Lower lobe of right lung (tissue), 2 donors: ENCODE results near the gene SGMS1. TPM values are rescaled to one million over a fixed set of nuclear protein-coding genes. Genes with fewer than 3 reads are reported as not detected.
"Not testable (repeated sequence)": the region's sequence is repeated elsewhere in the genome, so short reads cannot be mapped to it uniquely, and the experiment has no call there.

Experiments
- ATAC-seq, 2 donors: fragments of 200-7000 bp; cut with Tn5 transposase; one replicate each; pipeline ENCODE4 v1.9.1; 2020 to 2022; ENCODE audit warnings: mild to moderate bottlenecking in 2 of 2, moderate library complexity in 2 of 2
- DNase-seq: peaks from one replicate; pipeline ENCODE4 v3.0.0-alpha.2; 2020
- H3K27ac ChIP-seq: fragments of 200-600 bp; one replicate; pipeline ENCODE4 v1.8.0; 2022
- H3K27me3 ChIP-seq: fragments of 200-600 bp; one replicate; pipeline ENCODE4 v1.8.0; 2022; ENCODE audit warnings: low read depth
- H3K36me3 ChIP-seq: fragments of 200-600 bp; one replicate; pipeline ENCODE4 v1.8.0; 2022; ENCODE audit warnings: mild to moderate bottlenecking
- H3K4me1 ChIP-seq: fragments of 200-600 bp; one replicate; pipeline ENCODE4 v1.8.0; 2022
- H3K4me3 ChIP-seq: fragments of 200-600 bp; one replicate; pipeline ENCODE4 v1.8.0; 2022; ENCODE audit warnings: mild to moderate bottlenecking
- H3K9me3 ChIP-seq: fragments of 200-600 bp; one replicate; pipeline ENCODE4 v1.8.0; 2022
- CTCF ChIP-seq: fragments of 200-600 bp; IDR thresholded peaks from one replicate; pipeline ENCODE4 v1.8.0; 2022; ENCODE audit warnings: antibody characterized with exemption, mild to moderate bottlenecking
- intact Hi-C: fragments of 100-400 bp; cut with DNase I; formaldehyde crosslinking; loops from one replicate; pipeline ENCODE4 v1.11.0; 2022
- total RNA-seq: library from RNA; stranded (reverse); fragmentation: NEBNext Ultra II Directional; extraction: Animal tissue kit (Norgen Biotek cat#: 25700); gene quantifications from one replicate; pipeline ENCODE4 v1.2.1, GENCODE V29; 2021
- donor health status: DM: no; HTN: yes; CAD: no; lungs with severe emphysema.

Gene SGMS1
- total RNA-seq, 1 donor from 2014 or later = 72.3 TPM

- H3K4me1 ChIP-seq = peaks cover 29% of the 10 kb centered on the region
- DNase-seq = no peak
- intact Hi-C loops = loop anchor here (10.0 kb wide), 1 partner anchor 74 kb away; the partner anchor contains the start of gene SGMS1
These were observed 73.4 kb downstream of the SGMS1 start for GRCh38 chr10:50550291-50550839.

GRCh38 chr10:50549186-50549585, 74.6 kb downstream of the SGMS1 start:
- DNase-seq, H3K36me3 ChIP-seq, ATAC-seq, H3K4me3 ChIP-seq, H3K27ac ChIP-seq, H3K9me3 ChIP-seq, H3K27me3 ChIP-seq, intact Hi-C loops: not testable (repeated sequence)
- peaks cover 21% of the 10 kb centered on the region for H3K4me1 ChIP-seq

More at GRCh38 chr10:50550291-50550839, 73.4 kb downstream of the SGMS1 start:
- H3K36me3 ChIP-seq = no peaks in the 10 kb centered on the region
- H3K9me3 ChIP-seq = no peaks in the 10 kb centered on the region
- no peak overlapping the region for H3K27ac ChIP-seq
- no peak overlapping the region for H3K4me3 ChIP-seq
- H3K27me3 ChIP-seq = no peaks in the 10 kb centered on the region
- no peak for TF ChIP-seq CTCF
- no peak for ATAC-seq

- H3K4me3 ChIP-seq, H3K9me3 ChIP-seq, H3K36me3 ChIP-seq, ATAC-seq, H3K27me3 ChIP-seq, intact Hi-C loops, DNase-seq, H3K27ac ChIP-seq: not testable (repeated sequence)
- peaks cover 21% of the 10 kb centered on the region for H3K4me1 ChIP-seq
These were observed 75.3 kb downstream of the SGMS1 start for GRCh38 chr10:50548481-50548880.

GRCh38 chr10:50546287-50546686, 77.5 kb downstream of the SGMS1 start:
- H3K27me3 ChIP-seq, H3K4me1 ChIP-seq, intact Hi-C loops, H3K9me3 ChIP-seq, H3K27ac ChIP-seq, DNase-seq, H3K36me3 ChIP-seq, H3K4me3 ChIP-seq, ATAC-seq: not testable (repeated sequence)

- ATAC-seq = no peak
- Histone ChIP-seq H3K4me3 (no peak overlapping the region), H3K27ac (no peak overlapping the region), H3K4me1 (peaks cover 9% of the 10 kb centered on the region), H3K36me3 (no peaks in the 10 kb centered on the region), H3K9me3 (no peaks in the 10 kb centered on the region), H3K27me3 (no peaks in the 10 kb centered on the region)
- DNase-seq = no peak
- TF ChIP-seq CTCF = no peak
- intact Hi-C loops = no loop called here
These were observed 77.9 kb downstream of the SGMS1 start for GRCh38 chr10:50545846-50546245.

GRCh38 chr10:50544857-50545429, 78.8 kb downstream of the SGMS1 start:
- ATAC-seq = no peak
- H3K4me1 ChIP-seq = peaks cover 4% of the 10 kb centered on the region

More at GRCh38 chr10:50544857-50545429, 78.8 kb downstream of the SGMS1 start:
- Histone ChIP-seq H3K9me3 (no peaks in the 10 kb centered on the region), H3K27ac (no peak overlapping the region), H3K36me3 (no peaks in the 10 kb centered on the region), H3K27me3 (no peaks in the 10 kb centered on the region), H3K4me3 (no peak overlapping the region)
- no peak for DNase-seq
- TF ChIP-seq CTCF = no peak
- intact Hi-C loops = no loop called here
